ENCODE results near the gene PLEKHA7. TPM values are rescaled to one million over a fixed set of nuclear protein-coding genes. Genes with fewer than 3 reads are reported as not detected.

Gene PLEKHA7
- total RNA-seq, 1 experiment from 2014 or later: 18.4 TPM

- TF ChIP-seq EZH2 (IDR thresholded peaks at IDR 0.05; ENCODE audit: low read length, unreplicated experiment) (no peak), CTCF (conservative IDR thresholded peaks at IDR 0.05; ENCODE audit: low read depth, low read length) (no peak), EZH2phosphoT487 (IDR thresholded peaks at IDR 0.05; ENCODE audit: borderline replicate concordance, low read length) (no peak)
- peaks cover 2% of the 10 kb centered on the region for H3K4me1 ChIP-seq (ENCODE audit: insufficient read depth, low read length)
- H3K36me3 ChIP-seq (ENCODE audit: low read depth, low read length): no peaks in the 10 kb centered on the region
- no peaks in the 10 kb centered on the region for H3K9me2 ChIP-seq (replicated peaks; ENCODE audit: low read length)
- ChIA-PET POLR2A (ENCODE audit: unreplicated experiment) (no interaction called here), CTCF (no interaction called here)
- DNase-seq (no peak), ATAC-seq (no peak)
- no peak overlapping the region for H3K9ac ChIP-seq (ENCODE audit: low read length)
- H3K79me2 ChIP-seq (ENCODE audit: low read length): peaks cover 3% of the 10 kb centered on the region; the same call in 1 of the 2 replicates
- no peaks in the 10 kb centered on the region for H3K27me3 ChIP-seq (ENCODE audit: low read length)
- BruUV-seq (replicated peaks): no TSS peak
- H3K9me3 ChIP-seq (ENCODE audit: low read length): no peaks in the 10 kb centered on the region
- H4K20me1 ChIP-seq (ENCODE audit: low read length): no peaks in the 10 kb centered on the region
- no peak overlapping the region for H3K4me2 ChIP-seq (ENCODE audit: low read length)
- no peaks in the 10 kb centered on the region for H3F3A ChIP-seq (ENCODE audit: low read length, unreplicated experiment)
- H2AFZ ChIP-seq (ENCODE audit: low read length): no peak overlapping the region
- no peak overlapping the region for H3K4me3 ChIP-seq (ENCODE audit: low read length)
- no peak overlapping the region for H3K27ac ChIP-seq (ENCODE audit: low read length)
- intact Hi-C loops (cut with micrococcal nuclease): no loop called here
Observed at GRCh38 chr11:17020831-17021230, 6.6 kb upstream of the PLEKHA7 start.

GRCh38 chr11:17019232-17019631 is 5.0 kb upstream of the PLEKHA7 start:
- no peaks in the 10 kb centered on the region for H3K36me3 ChIP-seq (ENCODE audit: low read depth, low read length)
- ChIA-PET POLR2A (ENCODE audit: unreplicated experiment) (no interaction called here), CTCF (no interaction called here)
- no TSS peak for BruUV-seq (replicated peaks)
- no peak overlapping the region for H2AFZ ChIP-seq (ENCODE audit: low read length)
- no peak for ATAC-seq
- no peak overlapping the region for H3K27ac ChIP-seq (ENCODE audit: low read length)
- no peak for TF ChIP-seq EZH2phosphoT487 (IDR thresholded peaks at IDR 0.05; ENCODE audit: borderline replicate concordance, low read length)
- TF ChIP-seq CTCF (conservative IDR thresholded peaks at IDR 0.05; ENCODE audit: low read depth, low read length): no peak
- TF ChIP-seq EZH2 (IDR thresholded peaks at IDR 0.05; ENCODE audit: low read length, unreplicated experiment): no peak
- peaks cover 5% of the 10 kb centered on the region; the same call in 1 of the 2 replicates for H3K79me2 ChIP-seq (ENCODE audit: low read length)
- peaks cover 6% of the 10 kb centered on the region for H3K4me1 ChIP-seq (ENCODE audit: insufficient read depth, low read length)
- no peak overlapping the region for H3K4me2 ChIP-seq (ENCODE audit: low read length)
- no peak overlapping the region for H3K4me3 ChIP-seq (ENCODE audit: low read length)
- no peaks in the 10 kb centered on the region for H3F3A ChIP-seq (ENCODE audit: low read length, unreplicated experiment)
- intact Hi-C loops (cut with micrococcal nuclease): no loop called here
- H3K9me2 ChIP-seq (replicated peaks; ENCODE audit: low read length): no peaks in the 10 kb centered on the region
- H3K27me3 ChIP-seq (ENCODE audit: low read length): no peaks in the 10 kb centered on the region
- H4K20me1 ChIP-seq (ENCODE audit: low read length): no peaks in the 10 kb centered on the region
- DNase-seq: no peak
- H3K9ac ChIP-seq (ENCODE audit: low read length): no peak overlapping the region
- no peaks in the 10 kb centered on the region for H3K9me3 ChIP-seq (ENCODE audit: low read length)

GRCh38 chr11:17015627-17016126 is 1.5 kb upstream of the PLEKHA7 start:
- CTCF ChIA-PET: interaction anchor here (0.7 to 1.2 kb wide), 2 partner anchors 68 to 209 kb away, joined by 3 to 4 read pairs; no protein-coding TSS in a partner anchor
- Histone ChIP-seq H2AFZ (ENCODE audit: low read length) (peak overlapping the region; percentile 85; the same call in 1 of the 2 replicates), H3K9me3 (ENCODE audit: low read length) (no peaks in the 10 kb centered on the region), H3K9me2 (replicated peaks; ENCODE audit: low read length) (no peaks in the 10 kb centered on the region), H3K27me3 (ENCODE audit: low read length) (no peaks in the 10 kb centered on the region), H3K4me1 (ENCODE audit: insufficient read depth, low read length) (peaks cover 27% of the 10 kb centered on the region), H3K36me3 (ENCODE audit: low read depth, low read length) (no peaks in the 10 kb centered on the region), H3F3A (ENCODE audit: low read length, unreplicated experiment) (no peaks in the 10 kb centered on the region), H3K4me3 (ENCODE audit: low read length) (peak overlapping the region; percentile 73; the same call in 1 of the 2 replicates), H4K20me1 (ENCODE audit: low read length) (no peaks in the 10 kb centered on the region), H3K27ac (ENCODE audit: low read length) (peak overlapping the region; percentile 40), H3K9ac (ENCODE audit: low read length) (0 out of 2 replicates have a peak overlapping the region, but pooled peaks have one; percentile 15), H3K79me2 (ENCODE audit: low read length) (peaks cover 23% of the 10 kb centered on the region), H3K4me2 (ENCODE audit: low read length) (peak overlapping the region; percentile 86)
- no TSS peak for BruUV-seq (replicated peaks)
- DNase-seq: no peak
- POLR2A ChIA-PET (ENCODE audit: unreplicated experiment): no interaction called here
- TF ChIP-seq CTCF (conservative IDR thresholded peaks at IDR 0.05; ENCODE audit: low read depth, low read length) (no peak), EZH2 (IDR thresholded peaks at IDR 0.05; ENCODE audit: low read length, unreplicated experiment) (no peak), EZH2phosphoT487 (IDR thresholded peaks at IDR 0.05; ENCODE audit: borderline replicate concordance, low read length) (no peak)
- intact Hi-C loops (cut with micrococcal nuclease): loop anchor here (2.0 kb wide), 1 partner anchor 47 kb away; no protein-coding TSS in a partner anchor
- ATAC-seq: no peak

All from PC-3 (cell line).